BJ (cell line): ENCODE measurements around the gene BTBD2. TPM values are rescaled to one million over a fixed set of nuclear protein-coding genes. Genes with fewer than 3 reads are reported as not detected.

Experiments
- CTCF ChIA-PET: fragments of 350-600 bp; formaldehyde crosslinking; extraction: SDS; loops from one replicate; lab custom pipeline; 2021; ENCODE audit warnings: antibody characterized with exemption, inconsistent platforms; lab: Yijun Ruan, JAX
- POLR2A ChIA-PET: fragments of 300-600 bp; sonication (Branson Sonifier 250); formaldehyde crosslinking; extraction: SDS; loops from one replicate; lab custom pipeline; 2021; ENCODE audit warnings: antibody characterized with exemption; lab: Charles Lee
- DNase-seq: peaks from one replicate; pipeline ENCODE4 v3.0.0-alpha.2; 2011; ENCODE audit warnings: low read depth
- H3K27me3 ChIP-seq: 2 replicates; pipeline ENCODE4 v1.6.0; 2011; ENCODE audit warnings: low read length; ENCODE audit not compliant: control insufficient read depth, insufficient read depth
- H3K36me3 ChIP-seq: 2 replicates; pipeline ENCODE4 v1.5.1; 2011; ENCODE audit warnings: low read length; ENCODE audit not compliant: control insufficient read depth, insufficient read depth
- H3K4me3 ChIP-seq: 2 replicates; pipeline ENCODE4 v1.5.1; 2011; ENCODE audit warnings: low read depth, mild to moderate bottlenecking, control low read depth, low read length
- CTCF ChIP-seq: IDR thresholded peaks from 2 replicates; pipeline ENCODE4 v1.5.1; 2011; ENCODE audit warnings: low read depth, mild to moderate bottlenecking, control low read depth, inconsistent platforms, low read length, moderate library complexity; ENCODE audit not compliant: insufficient read depth
- polyA plus RNA-seq: library from polyadenylated mRNA; depleted of rRNA; stranded (reverse); fragments of >200 nt; gene quantifications from 2 replicates; pipeline ENCODE4 v1.2.3, GENCODE V29; 2011

BTBD2 gene
- polyA plus RNA-seq, 1 experiment = 39.3 TPM

DNA sequence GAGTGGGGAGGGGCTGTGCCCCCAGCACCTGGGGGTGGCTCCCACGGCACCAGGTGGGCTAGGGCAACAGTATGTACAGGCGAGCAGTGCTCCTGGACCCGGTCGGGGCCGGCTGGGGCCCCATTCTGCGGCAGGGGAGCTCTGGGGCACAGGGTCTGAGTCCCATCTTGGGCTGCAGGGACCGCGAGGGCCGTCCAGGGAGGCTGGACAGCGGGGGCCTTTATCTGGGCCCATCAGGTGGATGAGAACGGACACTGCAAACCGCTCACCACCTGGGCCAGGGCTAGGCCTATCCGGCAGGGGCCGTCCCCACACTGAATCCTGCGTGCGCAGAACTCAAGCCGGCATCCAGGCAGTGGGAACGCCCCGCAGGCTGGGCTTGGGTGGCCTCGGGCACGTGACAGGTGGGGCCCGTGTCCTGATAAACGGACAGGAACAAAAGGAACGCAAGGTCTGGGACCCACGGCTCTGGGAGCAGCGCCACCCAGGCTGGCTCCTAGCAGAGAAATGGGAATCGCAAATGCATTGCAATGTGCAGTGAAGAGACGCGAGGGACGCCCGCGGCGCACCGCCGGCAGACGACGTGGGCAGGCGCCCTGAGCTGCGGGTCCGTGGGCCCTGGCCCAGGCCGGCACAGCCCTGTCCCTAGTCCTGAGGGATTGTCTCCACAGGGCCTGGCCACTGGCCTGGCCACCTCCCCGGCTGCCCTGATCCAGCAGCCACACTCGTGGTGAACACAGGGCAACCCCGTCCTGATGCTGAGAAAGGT, 29.7 kb downstream of the BTBD2 start:
- no peak overlapping the region for H3K4me3 ChIP-seq
- ChIA-PET POLR2A (no interaction called here), CTCF (interaction anchor here (0.7 kb wide), 1 partner anchor 19 kb away, joined by 3 read pairs; no protein-coding TSS in a partner anchor)
- TF ChIP-seq CTCF = no peak
- H3K36me3 ChIP-seq = peaks cover 41% of the 10 kb centered on the region
- no peaks in the 10 kb centered on the region for H3K27me3 ChIP-seq
- DNase-seq = no peak

DNA sequence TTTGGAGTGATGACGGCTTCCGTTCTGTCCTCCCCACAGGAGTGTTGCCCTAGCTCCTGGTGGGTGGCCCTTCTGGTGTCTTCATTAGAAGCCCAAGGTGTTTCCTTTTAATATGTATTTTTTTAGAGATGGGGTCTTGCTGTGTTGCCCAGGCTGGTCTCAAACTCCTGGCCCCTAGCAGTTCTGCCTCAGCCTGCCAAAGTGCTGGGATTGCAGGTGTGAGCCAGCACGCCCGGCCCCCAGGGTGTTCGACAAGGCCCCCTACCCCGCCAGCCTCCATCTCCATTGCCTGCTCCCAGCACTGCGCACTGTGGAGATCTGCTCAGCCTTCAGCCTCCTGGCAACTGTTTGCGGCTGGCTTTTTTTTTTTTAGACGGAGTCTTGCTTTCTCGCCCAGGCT, 31.2 kb downstream of the BTBD2 start:
- ChIA-PET CTCF (interaction anchor here (1.0 kb wide), 1 partner anchor 22 kb away, joined by 3 read pairs; no protein-coding TSS in a partner anchor), POLR2A (no interaction called here)
- Histone ChIP-seq H3K36me3 (peaks cover 35% of the 10 kb centered on the region), H3K27me3 (no peaks in the 10 kb centered on the region), H3K4me3 (no peak overlapping the region)
- no peak for DNase-seq
- TF ChIP-seq CTCF = no peak

DNA sequence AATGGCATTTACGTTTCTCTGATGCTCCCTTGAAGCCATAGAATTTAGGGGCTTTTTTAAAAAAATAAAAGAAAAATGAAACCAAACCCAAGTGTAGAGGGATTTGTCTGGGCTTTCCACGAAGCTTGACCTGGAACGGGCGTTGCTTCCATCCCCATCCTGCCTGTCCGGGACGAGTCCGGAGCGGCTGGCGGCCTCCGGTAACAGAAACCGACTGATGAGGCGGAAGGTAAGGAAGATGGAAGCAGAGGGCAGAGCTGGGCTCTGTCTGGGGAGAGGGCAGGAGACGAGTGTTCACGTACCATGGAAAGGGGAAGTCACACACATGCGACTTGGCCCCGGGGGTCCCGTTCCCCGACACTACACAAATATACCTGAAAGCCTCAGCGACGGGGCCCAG, 34.3 kb downstream of the BTBD2 start:
- peaks cover 27% of the 10 kb centered on the region for H3K36me3 ChIP-seq
- no peak overlapping the region for H3K4me3 ChIP-seq
- no peaks in the 10 kb centered on the region for H3K27me3 ChIP-seq
- no peak for TF ChIP-seq CTCF
- DNase-seq = no peak
- CTCF ChIA-PET = no interaction called here
- POLR2A ChIA-PET = no interaction called here

DNA sequence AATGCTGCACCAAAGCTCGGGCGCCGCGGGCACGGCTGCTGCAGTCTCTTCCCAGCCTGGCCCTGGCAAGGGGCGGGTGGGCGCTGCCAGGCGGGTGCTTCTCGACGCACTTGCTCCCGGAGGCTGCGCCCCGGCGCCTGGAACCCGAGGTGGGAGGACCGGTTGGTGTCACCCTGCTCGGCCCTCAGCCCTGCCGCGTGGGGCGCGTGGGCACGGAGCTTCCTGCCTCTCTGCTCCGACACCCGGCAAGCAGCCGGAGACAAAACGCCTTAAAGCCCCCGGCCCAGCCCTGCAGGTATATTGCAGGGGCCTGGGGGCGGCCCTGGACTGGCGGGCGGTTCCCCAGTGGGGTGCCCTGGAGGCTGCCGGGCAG, 34.7 kb downstream of the BTBD2 start:
- TF ChIP-seq CTCF = no peak
- ChIA-PET CTCF (no interaction called here), POLR2A (no interaction called here)
- H3K27me3 ChIP-seq = no peaks in the 10 kb centered on the region
- H3K4me3 ChIP-seq = no peak overlapping the region
- DNase-seq = no peak
- H3K36me3 ChIP-seq = peaks cover 23% of the 10 kb centered on the region

- TF ChIP-seq CTCF = no peak
- Histone ChIP-seq H3K4me3 (no peak overlapping the region), H3K36me3 (peaks cover 24% of the 10 kb centered on the region), H3K27me3 (no peaks in the 10 kb centered on the region)
- ChIA-PET CTCF (no interaction called here), POLR2A (no interaction called here)
- DNase-seq = no peak
Observed at GRCh38 chr19:1980091-1980808, 35.3 kb downstream of the BTBD2 start.
